ENCODE results near the gene ZNF580. TPM values are rescaled to one million over a fixed set of nuclear protein-coding genes. Genes with fewer than 3 reads are reported as not detected.

The ZNF580 gene
- total and polyA plus RNA-seq, 10 of the 15 experiments (the other 5 are each of a cell fraction or from before 2014, with no cell fraction given) = 2.3 to 31.8 (median 10.0) TPM

DNA sequence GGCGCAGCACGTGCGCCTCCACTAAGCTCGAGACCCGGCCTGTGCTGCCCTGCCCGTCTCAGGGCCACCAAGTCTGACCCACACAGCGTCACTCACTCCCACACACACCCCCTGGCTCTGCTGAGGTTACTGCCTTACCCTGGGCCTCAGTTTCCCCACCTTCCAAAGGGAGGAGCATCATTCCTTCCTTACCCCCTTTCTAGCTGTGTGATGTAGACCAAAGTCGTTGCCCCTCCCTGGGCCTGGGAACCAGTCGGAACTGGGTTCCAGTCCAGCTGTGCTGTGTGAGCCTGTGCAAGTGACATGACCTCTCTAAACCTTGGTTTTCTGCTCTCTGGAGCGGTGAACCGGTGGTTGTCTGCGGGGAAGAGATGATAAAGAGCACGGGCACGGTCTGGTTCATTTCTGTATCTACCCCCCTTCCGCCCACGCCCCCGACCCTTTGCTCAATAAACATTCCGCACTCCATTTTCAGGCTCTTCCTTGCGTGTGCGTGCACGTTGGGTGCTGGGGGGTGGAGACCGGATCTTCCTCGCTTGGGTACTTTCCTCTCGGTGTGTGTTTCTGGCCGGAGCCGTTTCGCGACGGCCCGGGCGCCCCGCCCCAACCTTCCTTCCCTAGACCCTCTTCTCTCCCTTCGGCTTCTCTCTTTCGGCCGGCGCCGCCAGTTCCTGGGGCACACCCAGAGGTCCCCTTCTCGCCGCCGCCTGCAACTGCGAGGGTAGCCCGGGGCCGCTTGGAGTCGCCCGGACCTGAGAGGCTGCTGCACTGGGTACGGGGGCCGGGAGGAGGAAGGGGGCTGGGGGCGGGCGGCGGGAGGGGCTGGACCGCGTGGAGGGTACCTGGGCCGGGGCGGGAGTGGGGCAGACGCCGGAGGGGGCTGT is 2.4 kb downstream of the ZNF580 start, which contains the start of gene ZNF581 (continued):
- TF ChIP-seq, protein P1, sequence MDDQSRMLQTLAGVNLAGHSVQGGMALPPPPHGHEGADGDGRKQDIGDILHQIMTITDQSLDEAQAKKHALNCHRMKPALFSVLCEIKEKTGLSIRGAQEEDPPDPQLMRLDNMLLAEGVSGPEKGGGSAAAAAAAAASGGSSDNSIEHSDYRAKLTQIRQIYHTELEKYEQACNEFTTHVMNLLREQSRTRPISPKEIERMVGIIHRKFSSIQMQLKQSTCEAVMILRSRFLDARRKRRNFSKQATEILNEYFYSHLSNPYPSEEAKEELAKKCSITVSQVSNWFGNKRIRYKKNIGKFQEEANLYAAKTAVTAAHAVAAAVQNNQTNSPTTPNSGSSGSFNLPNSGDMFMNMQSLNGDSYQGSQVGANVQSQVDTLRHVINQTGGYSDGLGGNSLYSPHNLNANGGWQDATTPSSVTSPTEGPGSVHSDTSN (IDR thresholded peaks at IDR 0.05; ENCODE audit: insufficient replicate concordance, low read depth, low read length) = peak; percentile 30
- TF ChIP-seq LARP7 (IDR thresholded peaks at IDR 0.05) = no peak; the same call in 1 of the 2 replicates
- no peak for TF ChIP-seq SMC3 (IDR thresholded peaks at IDR 0.05; ENCODE audit: borderline replicate concordance, low read length)
- TF ChIP-seq CBX5 (IDR thresholded peaks at IDR 0.05; ENCODE audit: low read depth) = peak; percentile 78; the same call in 1 of the 2 replicates
- TF ChIP-seq ZNF384 (IDR thresholded peaks at IDR 0.05; ENCODE audit: borderline replicate concordance, low read depth, low read length) = no peak
- TF ChIP-seq TAF1 (IDR thresholded peaks at IDR 0.05; ENCODE audit: borderline replicate concordance, low read depth, low read length) = peak; percentile 75; the same call in 1 of the 2 replicates
- TF ChIP-seq CBX3 (IDR thresholded peaks at IDR 0.05; ENCODE audit: borderline replicate concordance, low read depth) = no peak
- TF ChIP-seq FOXM1 (IDR thresholded peaks at IDR 0.05; ENCODE audit: low read depth, low read length) = no peak; the same call in 1 of the 2 replicates
- TF ChIP-seq ZZZ3 (IDR thresholded peaks at IDR 0.05; ENCODE audit: control insufficient read depth, insufficient read length, low read depth) = no peak
- TF ChIP-seq RAD51 (IDR thresholded peaks at IDR 0.05) = no peak
- TF ChIP-seq, protein P2, sequence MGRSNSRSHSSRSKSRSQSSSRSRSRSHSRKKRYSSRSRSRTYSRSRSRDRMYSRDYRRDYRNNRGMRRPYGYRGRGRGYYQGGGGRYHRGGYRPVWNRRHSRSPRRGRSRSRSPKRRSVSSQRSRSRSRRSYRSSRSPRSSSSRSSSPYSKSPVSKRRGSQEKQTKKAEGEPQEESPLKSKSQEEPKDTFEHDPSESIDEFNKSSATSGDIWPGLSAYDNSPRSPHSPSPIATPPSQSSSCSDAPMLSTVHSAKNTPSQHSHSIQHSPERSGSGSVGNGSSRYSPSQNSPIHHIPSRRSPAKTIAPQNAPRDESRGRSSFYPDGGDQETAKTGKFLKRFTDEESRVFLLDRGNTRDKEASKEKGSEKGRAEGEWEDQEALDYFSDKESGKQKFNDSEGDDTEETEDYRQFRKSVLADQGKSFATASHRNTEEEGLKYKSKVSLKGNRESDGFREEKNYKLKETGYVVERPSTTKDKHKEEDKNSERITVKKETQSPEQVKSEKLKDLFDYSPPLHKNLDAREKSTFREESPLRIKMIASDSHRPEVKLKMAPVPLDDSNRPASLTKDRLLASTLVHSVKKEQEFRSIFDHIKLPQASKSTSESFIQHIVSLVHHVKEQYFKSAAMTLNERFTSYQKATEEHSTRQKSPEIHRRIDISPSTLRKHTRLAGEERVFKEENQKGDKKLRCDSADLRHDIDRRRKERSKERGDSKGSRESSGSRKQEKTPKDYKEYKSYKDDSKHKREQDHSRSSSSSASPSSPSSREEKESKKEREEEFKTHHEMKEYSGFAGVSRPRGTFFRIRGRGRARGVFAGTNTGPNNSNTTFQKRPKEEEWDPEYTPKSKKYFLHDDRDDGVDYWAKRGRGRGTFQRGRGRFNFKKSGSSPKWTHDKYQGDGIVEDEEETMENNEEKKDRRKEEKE (IDR thresholded peaks at IDR 0.05) = no peak
- no peak for TF ChIP-seq NFYA (IDR thresholded peaks at IDR 0.05; ENCODE audit: borderline replicate concordance, low read depth, low read length)
- TF ChIP-seq, protein P3, sequence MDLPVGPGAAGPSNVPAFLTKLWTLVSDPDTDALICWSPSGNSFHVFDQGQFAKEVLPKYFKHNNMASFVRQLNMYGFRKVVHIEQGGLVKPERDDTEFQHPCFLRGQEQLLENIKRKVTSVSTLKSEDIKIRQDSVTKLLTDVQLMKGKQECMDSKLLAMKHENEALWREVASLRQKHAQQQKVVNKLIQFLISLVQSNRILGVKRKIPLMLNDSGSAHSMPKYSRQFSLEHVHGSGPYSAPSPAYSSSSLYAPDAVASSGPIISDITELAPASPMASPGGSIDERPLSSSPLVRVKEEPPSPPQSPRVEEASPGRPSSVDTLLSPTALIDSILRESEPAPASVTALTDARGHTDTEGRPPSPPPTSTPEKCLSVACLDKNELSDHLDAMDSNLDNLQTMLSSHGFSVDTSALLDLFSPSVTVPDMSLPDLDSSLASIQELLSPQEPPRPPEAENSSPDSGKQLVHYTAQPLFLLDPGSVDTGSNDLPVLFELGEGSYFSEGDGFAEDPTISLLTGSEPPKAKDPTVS (IDR thresholded peaks at IDR 0.05; ENCODE audit: low read depth, low read length) = no peak
- TF ChIP-seq NBN (IDR thresholded peaks at IDR 0.05) = peak; percentile 94
- no peak for TF ChIP-seq SREBF2 (IDR thresholded peaks at IDR 0.05; ENCODE audit: low read length)
- TF ChIP-seq KLF5 (IDR thresholded peaks at IDR 0.05; ENCODE audit: partially characterized antibody) = no peak
- TF ChIP-seq TCF3 (IDR thresholded peaks at IDR 0.05; ENCODE audit: borderline replicate concordance, insufficient read depth, low read depth, low read length) = peak; percentile 30; the same call in 1 of the 2 replicates
- no peak for TF ChIP-seq SPI1 (IDR thresholded peaks at IDR 0.05; ENCODE audit: borderline replicate concordance, insufficient read depth, low read depth, low read length)
- 0 out of 2 replicates have a peak, but pooled peaks have one; percentile 27 for TF ChIP-seq MEF2A (IDR thresholded peaks at IDR 0.05; ENCODE audit: insufficient read depth, low read depth, low read length)
- TF ChIP-seq BCL11A (IDR thresholded peaks at IDR 0.05; ENCODE audit: low read depth, low read length) = 0 out of 2 replicates have a peak, but pooled peaks have one; percentile 14
- peak; percentile 61; the same call in 1 of the 2 replicates for TF ChIP-seq TARDBP (IDR thresholded peaks at IDR 0.05; ENCODE audit: borderline replicate concordance)
- peak; percentile 92 for TF ChIP-seq POLR2AphosphoS2 (IDR thresholded peaks at IDR 0.05; ENCODE audit: low read depth, low read length)
